HepG2 (cell line): ENCODE measurements around the gene IGFBP7. TPM values are rescaled to one million over a fixed set of nuclear protein-coding genes. Genes with fewer than 3 reads are reported as not detected.
"Not testable (repeated sequence)": the region's sequence is repeated elsewhere in the genome, so short reads cannot be mapped to it uniquely, and the experiment has no call there.

Experiments used
- ATAC-seq: fragments of 200-7000 bp; cut with Tn5 transposase; 3 replicates; pipeline ENCODE4 v1.9.1; 2020; ENCODE audit warnings: mild to moderate bottlenecking, moderate library complexity
- BruUV-seq: library from RNA; stranded (reverse); fragments of 400-500 nt; replicated peaks from 2 replicates; lab custom pipeline; 2021; lab: Mats Ljungman, UMichigan
- CTCF ChIA-PET: fragments of 300-600 bp; formaldehyde crosslinking; extraction: SDS; loops from one replicate; lab custom pipeline; 2021; ENCODE audit warnings: low total read pairs, inconsistent platforms, low intra/inter-chr PET ratio; lab: Yijun Ruan, JAX
- POLR2A ChIA-PET: fragments of 350-600 bp; sonication (Branson Sonifier 250); formaldehyde crosslinking; loops from one replicate; lab custom pipeline; 2020; ENCODE audit warnings: antibody characterized with exemption, inconsistent platforms; lab: Yijun Ruan, JAX
- DNase-seq: peaks from one replicate; pipeline ENCODE4 v3.0.0-alpha.2; 2015; ENCODE audit warnings: low spot score
- FAIRE-seq: peaks from 3 replicates; lab custom pipeline; 2011; peaks lifted over from hg19 to GRCh38; lab: Jason Lieb, UNC
- H2AFZ ChIP-seq: one replicate; pipeline ENCODE4 v1.6.1; 2011; ENCODE audit warnings: low read length, inconsistent platforms
- H3K27ac ChIP-seq: fragments of 300-600 bp; 3 replicates; pipeline ENCODE4 v1.8.0; 2011; ENCODE audit warnings: mixed run types, mild to moderate bottlenecking, mixed read lengths, low read length, inconsistent platforms; ENCODE audit not compliant: insufficient read depth; ENCODE audit errors: extremely low read length
- H3K27me3 ChIP-seq, 2 experiments: fragments of 200-600 bp in 1 of 2; 2 replicates in 1 of 2; 3 replicates in 1 of 2; pipeline versions ENCODE4 v1.6.0 to v1.8.0; 2011; ENCODE audit warnings: low read length in 2 of 2, mild to moderate bottlenecking in 2 of 2, moderate library complexity in 2 of 2, inconsistent platforms in 1 of 2; ENCODE audit not compliant: insufficient read depth in 2 of 2, control insufficient read depth in 1 of 2
- H3K36me3 ChIP-seq, 2 experiments: fragments of 200-600 bp in 1 of 2; replicated peaks in 1 of 2; 2 replicates in 1 of 2; 3 replicates in 1 of 2; pipeline versions ENCODE4 v1.5.1 to v1.8.0; 2011; ENCODE audit warnings: low read length in 2 of 2, inconsistent platforms in 1 of 2; ENCODE audit not compliant: insufficient read depth in 2 of 2, control insufficient read depth in 1 of 2
- H3K4me1 ChIP-seq: 2 replicates; pipeline ENCODE4 v1.5.1; 2012; ENCODE audit warnings: low read length, inconsistent platforms; ENCODE audit not compliant: insufficient read depth
- H3K4me2 ChIP-seq: 2 replicates; pipeline ENCODE4 v1.6.0; 2011; ENCODE audit warnings: low read depth, low read length, inconsistent platforms
- H3K4me3 ChIP-seq, 3 experiments: fragments of 200-600 bp in 1 of 3; sonication (generic), shearing (Covaris generic) in 1 of 3; replicated peaks in 1 of 3; 2 replicates each; pipeline ENCODE4 v1.5.1; 2011 to 2016; ENCODE audit warnings: low read length in 3 of 3, inconsistent platforms in 2 of 3, low read depth in 2 of 3, mild to moderate bottlenecking in 2 of 3, control low read depth in 1 of 3, mixed read lengths in 1 of 3; ENCODE audit not compliant: insufficient read depth in 1 of 3
- H3K79me2 ChIP-seq: one replicate; pipeline ENCODE4 v1.6.1; 2011; ENCODE audit warnings: low read length, inconsistent platforms; ENCODE audit not compliant: insufficient read depth
- H3K9ac ChIP-seq: 2 replicates; pipeline ENCODE4 v1.6.0; 2011; ENCODE audit warnings: mild to moderate bottlenecking, low read depth, low read length, inconsistent platforms; ENCODE audit not compliant: insufficient read depth
- H3K9me3 ChIP-seq: 2 replicates; pipeline ENCODE4 v1.5.1; 2012; ENCODE audit warnings: mild to moderate bottlenecking, low read length
- H4K20me1 ChIP-seq: 2 replicates; pipeline ENCODE4 v1.6.0; 2011; ENCODE audit warnings: inconsistent platforms, mild to moderate bottlenecking, low read length, moderate library complexity; ENCODE audit not compliant: insufficient read depth
- GPN1 ChIP-seq: sonication (generic); formaldehyde crosslinking; IDR thresholded peaks from 2 replicates; pipeline ENCODE4 v1.5.1; 2020; ENCODE audit warnings: missing genetic modification reagents, borderline replicate concordance
- HDAC1 ChIP-seq: sonication (generic); formaldehyde crosslinking; IDR thresholded peaks from 2 replicates; pipeline ENCODE4 v1.5.1; 2020; ENCODE audit warnings: mild to moderate bottlenecking, missing genetic modification reagents
- ZNF138 ChIP-seq: sonication (generic); formaldehyde crosslinking; IDR thresholded peaks from 2 replicates; pipeline ENCODE4 v1.5.0; 2020; ENCODE audit warnings: mild to moderate bottlenecking, low read depth, missing genetic modification reagents
- WGBS: methylation state at CpG from one replicate; pipeline ENCODE4 v1.1.6; 2017; ENCODE audit warnings: low lambda C conversion rate; 5-methylcytosine and 5-hydroxymethylcytosine counted together
- in situ Hi-C: cut with HindIII; loops from 2 replicates; pipeline ENCODE4 v1.10.0; 2017; ENCODE audit warnings: low pct_unique_long_range_greater_than_20kb; ENCODE audit not compliant: extremely low pct_ligation_motif_present
- intact Hi-C: fragments of 100-400 bp; cut with micrococcal nuclease; formaldehyde crosslinking; loops from one replicate; pipeline ENCODE4 v1.10.0; 2022; ENCODE audit not compliant: unreplicated experiment
- polyA plus RNA-seq, 8 experiments: library from polyadenylated mRNA; depleted of rRNA in 3 of 8; stranded (reverse) in 7 of 8; unstranded in 1 of 8; fragments of >200 nt; fragmentation: Illumina TruSeq in 4 of 8; extraction: Trizol in 4 of 8; gene quantifications; 2 replicates each; pipeline versions ENCODE4 v1.2.1 to v1.2.3, GENCODE V29; 2011 to 2016; ENCODE audit warnings: low read depth in 4 of 8, missing spikeins in 1 of 8, mixed read lengths in 1 of 8; ENCODE audit not compliant: insufficient read depth in 1 of 8
- total RNA-seq, 5 experiments: library from RNA; depleted of rRNA; stranded (reverse); fragments of >200 nt; fragmentation: Illumina TruSeq; extraction: Trizol; gene quantifications; 2 replicates each; pipeline ENCODE4 v1.2.3, GENCODE V29; 2016; ENCODE audit warnings: low read depth in 1 of 5
- TF ChIP-seq, protein P1 (sequence below): sonication (generic); formaldehyde crosslinking; IDR thresholded peaks from 2 replicates; pipeline ENCODE4 v1.9.0; 2022; ENCODE audit warnings: missing genetic modification reagents, mild to moderate bottlenecking, borderline replicate concordance

IGFBP7 gene
- total and polyA plus RNA-seq, 2 of the 13 experiments (the other 11 are each of a cell fraction or from before 2014, with no cell fraction given): 1.1 to 1.3 TPM

DNA sequence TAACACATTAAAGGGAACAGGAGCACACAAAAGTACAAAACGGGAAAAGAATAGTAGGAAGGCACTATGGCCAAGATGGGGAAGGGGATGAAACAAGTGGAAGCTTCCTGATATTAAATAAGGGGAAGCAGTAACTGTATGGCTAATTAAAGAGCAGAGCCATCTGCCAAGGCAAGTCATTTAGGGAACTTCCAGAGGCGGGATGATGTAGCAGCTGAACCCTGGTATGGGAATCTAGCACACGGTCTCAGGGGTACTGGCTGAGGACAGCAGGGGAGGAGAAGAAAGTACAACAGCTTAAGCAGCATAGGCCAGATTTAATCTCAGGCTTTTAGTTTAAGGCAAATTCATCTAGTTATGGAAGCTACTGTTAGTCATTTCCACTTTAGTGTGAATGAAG, 59.1 kb downstream of the IGFBP7 start (continued):
- TF ChIP-seq, protein P1, sequence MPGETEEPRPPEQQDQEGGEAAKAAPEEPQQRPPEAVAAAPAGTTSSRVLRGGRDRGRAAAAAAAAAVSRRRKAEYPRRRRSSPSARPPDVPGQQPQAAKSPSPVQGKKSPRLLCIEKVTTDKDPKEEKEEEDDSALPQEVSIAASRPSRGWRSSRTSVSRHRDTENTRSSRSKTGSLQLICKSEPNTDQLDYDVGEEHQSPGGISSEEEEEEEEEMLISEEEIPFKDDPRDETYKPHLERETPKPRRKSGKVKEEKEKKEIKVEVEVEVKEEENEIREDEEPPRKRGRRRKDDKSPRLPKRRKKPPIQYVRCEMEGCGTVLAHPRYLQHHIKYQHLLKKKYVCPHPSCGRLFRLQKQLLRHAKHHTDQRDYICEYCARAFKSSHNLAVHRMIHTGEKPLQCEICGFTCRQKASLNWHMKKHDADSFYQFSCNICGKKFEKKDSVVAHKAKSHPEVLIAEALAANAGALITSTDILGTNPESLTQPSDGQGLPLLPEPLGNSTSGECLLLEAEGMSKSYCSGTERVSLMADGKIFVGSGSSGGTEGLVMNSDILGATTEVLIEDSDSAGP (CRISPR knock-in tag): no peak
- no peak for TF ChIP-seq GPN1

DNA sequence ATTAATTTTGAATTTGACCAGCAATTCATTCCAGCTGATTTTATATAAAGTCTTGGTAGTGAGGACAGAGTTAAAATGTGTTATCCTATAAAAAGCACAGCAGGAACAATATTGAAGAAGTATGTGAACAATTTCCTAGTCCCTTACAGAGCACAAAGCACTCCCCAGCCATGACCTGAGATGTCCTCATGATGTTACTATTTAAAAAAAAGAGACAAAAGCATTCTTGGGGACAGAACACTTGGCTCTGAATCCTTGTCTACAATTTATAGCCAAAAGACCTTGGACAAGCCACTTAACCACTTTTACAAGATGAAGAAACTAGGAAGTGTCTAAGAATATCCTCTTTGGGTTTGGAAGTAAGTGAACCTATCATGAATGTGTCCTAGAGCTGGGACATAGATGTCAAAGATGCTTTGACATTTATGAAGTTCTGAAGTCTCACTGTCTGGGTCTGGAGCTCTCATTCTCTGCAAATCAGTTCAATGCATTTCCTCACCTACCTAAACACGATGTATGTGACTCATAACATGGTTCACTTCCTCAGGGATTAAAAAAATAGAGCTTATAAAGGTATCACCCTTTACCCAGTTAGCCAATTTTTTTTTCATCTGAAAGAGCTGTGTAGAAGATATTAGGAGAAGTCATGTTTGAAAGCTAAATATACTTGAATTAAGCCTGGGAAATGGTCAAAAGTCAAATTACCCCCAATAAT, 61.4 kb downstream of the IGFBP7 start:
- 0% methylated on average over 1 of the region's 1 CpG for WGBS
- FAIRE-seq (no peak), DNase-seq (no peak), ATAC-seq (no peak)
- POLR2A ChIA-PET: no interaction called here
- BruUV-seq: no TSS peak
- Histone ChIP-seq H3K27me3 (no peaks in the 10 kb centered on the region; a peak in 1 of 5 replicates), H3K4me1 (no peaks in the 10 kb centered on the region), H3K4me2 (no peak overlapping the region), H3K9me3 (no peaks in the 10 kb centered on the region), H3K79me2 (no peaks in the 10 kb centered on the region), H3K27ac (no peak overlapping the region), H3K4me3 (no peak overlapping the region), H4K20me1 (no peaks in the 10 kb centered on the region), H3K36me3 (no peaks in the 10 kb centered on the region)
- in situ Hi-C loops: no loop called here
- intact Hi-C loops: no loop called here
- TF ChIP-seq ZNF138 (CRISPR knock-in tag) (no peak), HDAC1 (CRISPR knock-in tag) (no peak)
- TF ChIP-seq, all 625 proteins: peak for 0
- CTCF ChIA-PET: no interaction called here
- H3K9ac ChIP-seq: no peak overlapping the region
- H2AFZ ChIP-seq: no peak overlapping the region

DNA sequence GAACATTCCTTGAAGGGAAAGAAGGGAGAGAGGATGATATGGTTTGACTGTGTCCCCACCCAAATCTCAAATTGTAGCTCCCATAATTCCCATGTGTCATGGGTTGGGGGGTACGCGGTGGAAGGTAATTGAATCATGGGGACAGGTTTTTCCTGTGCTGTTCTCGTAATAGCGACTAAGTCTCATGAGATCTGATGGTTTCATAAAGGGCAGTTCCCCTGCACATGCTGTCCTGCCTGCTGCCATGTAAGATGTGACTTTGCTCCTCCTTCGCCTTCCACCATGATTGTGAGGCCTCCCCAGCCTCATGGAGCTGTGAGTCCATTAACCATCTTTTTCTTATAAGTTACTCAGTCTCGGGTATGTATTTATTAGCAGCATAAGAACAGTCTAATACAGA, 63.1 kb downstream of the IGFBP7 start:
- H2AFZ ChIP-seq, H3K27me3 ChIP-seq, ATAC-seq, H3K9ac ChIP-seq, H3K9me3 ChIP-seq, H3K4me1 ChIP-seq, in situ Hi-C loops, BruUV-seq, H3K4me3 ChIP-seq, intact Hi-C loops, POLR2A ChIA-PET, FAIRE-seq, H3K36me3 ChIP-seq, DNase-seq, H3K27ac ChIP-seq, H4K20me1 ChIP-seq, CTCF ChIA-PET, H3K4me2 ChIP-seq, H3K79me2 ChIP-seq: not testable (repeated sequence)
- WGBS: 75% methylated on average over 6 of the region's 6 CpGs
